Keratinocyte (primary cell): ENCODE measurements around the gene EHMT1. TPM values are rescaled to one million over a fixed set of nuclear protein-coding genes. Genes with fewer than 3 reads are reported as not detected.

Experiments used
- DNase-seq: peaks from one replicate; pipeline ENCODE4 v3.0.0-alpha.2; 2011; ENCODE audit warnings: low read depth, missing footprints, low spot score
- FAIRE-seq: peaks from 2 replicates; lab custom pipeline; 2011; peaks lifted over from hg19 to GRCh38; lab: Jason Lieb, UNC
- H2AFZ ChIP-seq: 2 replicates; pipeline ENCODE4 v1.6.0; 2012; ENCODE audit warnings: low read length, control low read depth, inconsistent platforms; ENCODE audit not compliant: control insufficient read depth
- H3K27ac ChIP-seq: 2 replicates; pipeline ENCODE4 v1.5.1; 2011; ENCODE audit warnings: low read length; ENCODE audit not compliant: control insufficient read depth, insufficient read depth
- H3K27me3 ChIP-seq: 3 replicates; pipeline ENCODE4 v1.6.0; 2011; ENCODE audit warnings: low read length; ENCODE audit not compliant: control insufficient read depth, insufficient read depth; ENCODE audit errors: extremely low read depth
- H3K36me3 ChIP-seq, 2 experiments: 2 replicates in 1 of 2; 3 replicates in 1 of 2; pipeline ENCODE4 v1.5.1; 2011; ENCODE audit warnings: low read length in 2 of 2, mild to moderate bottlenecking in 1 of 2; ENCODE audit not compliant: control insufficient read depth in 2 of 2, insufficient read depth in 2 of 2; ENCODE audit errors: extremely low read depth in 1 of 2
- H3K4me1 ChIP-seq: 3 replicates; pipeline ENCODE4 v1.5.1; 2011; ENCODE audit warnings: low read length; ENCODE audit not compliant: control insufficient read depth, insufficient read depth; ENCODE audit errors: extremely low read depth
- H3K4me2 ChIP-seq: 3 replicates; pipeline ENCODE4 v1.6.0; 2011; ENCODE audit warnings: low read depth, low read length; ENCODE audit not compliant: control insufficient read depth, insufficient read depth; ENCODE audit errors: extremely low read depth
- H3K4me3 ChIP-seq, 3 experiments: fragments of 200-600 bp in 1 of 3; sonication (generic) in 1 of 3; 2 replicates in 2 of 3; 3 replicates in 1 of 3; pipeline ENCODE4 v1.5.1; 2011 to 2016; ENCODE audit warnings: low read length in 3 of 3, mild to moderate bottlenecking in 3 of 3, control low read depth in 2 of 3, inconsistent platforms in 1 of 3, low read depth in 1 of 3, mixed read lengths in 1 of 3, mixed run types in 1 of 3, moderate library complexity in 1 of 3; ENCODE audit not compliant: control insufficient read depth in 2 of 3, insufficient read depth in 2 of 3; ENCODE audit errors: extremely low read depth in 1 of 3
- H3K79me2 ChIP-seq: 2 replicates; pipeline ENCODE4 v1.6.0; 2012; ENCODE audit warnings: low read length; ENCODE audit not compliant: control insufficient read depth, insufficient read depth
- H3K9ac ChIP-seq: 3 replicates; pipeline ENCODE4 v1.6.0; 2011; ENCODE audit warnings: low read length; ENCODE audit not compliant: control insufficient read depth, insufficient read depth; ENCODE audit errors: extremely low read depth
- H3K9me1 ChIP-seq: 3 replicates; pipeline ENCODE4 v1.6.0; 2011; ENCODE audit warnings: low read length; ENCODE audit not compliant: control insufficient read depth, insufficient read depth; ENCODE audit errors: extremely low read depth
- H3K9me3 ChIP-seq: 2 replicates; pipeline ENCODE4 v1.5.1; 2012; ENCODE audit warnings: low read depth, low read length; ENCODE audit not compliant: control insufficient read depth
- H4K20me1 ChIP-seq: 3 replicates; pipeline ENCODE4 v1.6.0; 2011; ENCODE audit warnings: low read length; ENCODE audit not compliant: control insufficient read depth, insufficient read depth; ENCODE audit errors: extremely low read depth
- CTCF ChIP-seq, 3 experiments: IDR thresholded peaks in 1 of 3; conservative IDR thresholded peaks in 1 of 3; optimal IDR thresholded peaks in 1 of 3; 2 replicates in 2 of 3; 3 replicates in 1 of 3; pipeline versions ENCODE3 to v1.5.1; 2011; ENCODE audit warnings: low read length in 3 of 3, mild to moderate bottlenecking in 3 of 3, moderate library complexity in 2 of 3, control low read depth in 1 of 3, inconsistent platforms in 1 of 3; ENCODE audit not compliant: insufficient read depth in 2 of 3; ENCODE audit errors: extremely low read depth in 1 of 3
- EZH2 ChIP-seq: IDR thresholded peaks from one replicate; pipeline ENCODE4 v1.6.1; 2012; ENCODE audit warnings: inconsistent platforms, mild to moderate bottlenecking, low read length, moderate library complexity
- dilution Hi-C: fragments of 300-500 bp; cut with MboI; formaldehyde crosslinking; loops from one replicate; pipeline ENCODE4 v1.7.0; 2020; ENCODE audit warnings: low sequenced_read_pairs; ENCODE audit not compliant: extremely low pct_ligation_motif_present
- polyA plus RNA-seq, 5 experiments: library from polyadenylated mRNA; depleted of rRNA in 3 of 5; stranded (reverse) in 3 of 5; stranded (forward) in 1 of 5; unstranded in 1 of 5; fragments of >200 nt; gene quantifications; 1 replicate in 1 of 5; 2 replicates in 3 of 5; 3 replicates in 1 of 5; pipeline versions ENCODE4 v1.2.1 to v1.2.3, GENCODE V29; 2011 to 2012; ENCODE audit warnings: missing spikeins in 2 of 5, low read depth in 1 of 5, low replicate concordance in 1 of 5

EHMT1 gene
- polyA plus RNA-seq, 1 donor (not counting 4 experiments of a cell fraction or from before 2014, with no cell fraction given): 25.9 TPM

GRCh38 chr9:137738703-137739102 lies 119.9 kb downstream of the EHMT1 start:
- Histone ChIP-seq H3K4me1 (no peaks in the 10 kb centered on the region), H2AFZ (no peak overlapping the region), H3K79me2 (peaks cover 2% of the 10 kb centered on the region), H3K27ac (no peak overlapping the region), H4K20me1 (no peaks in the 10 kb centered on the region), H3K9ac (no peak overlapping the region), H3K36me3 (peaks cover 8 to 16% of the 10 kb centered on the region in 2 experiments), H3K9me1 (no peaks in the 10 kb centered on the region), H3K9me3 (no peaks in the 10 kb centered on the region), H3K4me3 (no peak overlapping the region), H3K4me2 (no peak overlapping the region), H3K27me3 (no peaks in the 10 kb centered on the region)
- DNase-seq (no peak), FAIRE-seq (no peak)
- dilution Hi-C loops: no loop called here
- TF ChIP-seq EZH2 (no peak), CTCF (optimal IDR thresholded peaks at IDR 0.05 in 1 of 3, IDR thresholded peaks at IDR 0.05 in 1 of 3, conservative IDR thresholded peaks at IDR 0.05 in 1 of 3; ENCODE audit: extremely low read depth in 1 of 3, insufficient read depth in 2 of 3, low read length in 3 of 3) (no peak)

GRCh38 chr9:137739371-137740309 lies 120.8 kb downstream of the EHMT1 start:
- Histone ChIP-seq H3K9ac (no peak overlapping the region), H3K4me3 (no peak overlapping the region), H3K4me2 (no peak overlapping the region), H4K20me1 (no peaks in the 10 kb centered on the region), H3K27me3 (no peaks in the 10 kb centered on the region), H3K27ac (no peak overlapping the region), H3K79me2 (peaks cover 2% of the 10 kb centered on the region), H3K9me1 (no peaks in the 10 kb centered on the region), H3K36me3 (peaks cover 15 to 21% of the 10 kb centered on the region in 2 experiments), H3K9me3 (no peaks in the 10 kb centered on the region), H3K4me1 (no peaks in the 10 kb centered on the region), H2AFZ (no peak overlapping the region)
- dilution Hi-C loops: no loop called here
- FAIRE-seq (no peak), DNase-seq (no peak)
- TF ChIP-seq CTCF (optimal IDR thresholded peaks at IDR 0.05 in 1 of 3, IDR thresholded peaks at IDR 0.05 in 1 of 3, conservative IDR thresholded peaks at IDR 0.05 in 1 of 3; ENCODE audit: extremely low read depth in 1 of 3, insufficient read depth in 2 of 3, low read length in 3 of 3) (no peak), EZH2 (no peak)
